WTC11 (cell line): Measurements from ENCODE around the gene PSMA4. TPM values are rescaled to one million over a fixed set of nuclear protein-coding genes. Genes with fewer than 3 reads are reported as not detected.
"Not testable (repeated sequence)": the region's sequence is repeated elsewhere in the genome, so short reads cannot be mapped to it uniquely, and the experiment has no call there.

Experiments used
- ATAC-seq: fragments of 200-7000 bp; cut with Tn5 transposase; 2 replicates; pipeline ENCODE4 v1.10.0; 2021; ENCODE audit warnings: mild to moderate bottlenecking, moderate library complexity
- CTCF ChIA-PET: fragments of 300-600 bp; sonication (Branson Sonifier 250); formaldehyde crosslinking; loops from one replicate; lab custom pipeline; 2021; ENCODE audit warnings: antibody characterized with exemption; lab: Charles Lee
- POLR2A ChIA-PET: fragments of 350-600 bp; sonication (Branson Sonifier 250); formaldehyde crosslinking; loops from one replicate; lab custom pipeline; 2021; ENCODE audit warnings: antibody characterized with exemption; lab: Charles Lee
- DNase-seq: peaks from one replicate; pipeline ENCODE4 v3.0.0; 2021; ENCODE audit warnings: low spot score
- H3K27ac Mint-ChIP-seq: 2 replicates; pipeline ENCODE4 v1.8.0; 2021; ENCODE audit warnings: mixed read lengths
- H3K27me3 Mint-ChIP-seq: 2 replicates; pipeline ENCODE4 v1.8.0; 2021; ENCODE audit warnings: low read depth, mild to moderate bottlenecking, moderate library complexity, mixed read lengths
- H3K36me3 Mint-ChIP-seq: 2 replicates; pipeline ENCODE4 v1.8.0; 2021; ENCODE audit warnings: mixed read lengths
- H3K4me1 Mint-ChIP-seq: 2 replicates; pipeline ENCODE4 v1.8.0; 2022; ENCODE audit warnings: mixed read lengths
- H3K4me3 Mint-ChIP-seq: 2 replicates; pipeline ENCODE4 v1.8.0; 2021; ENCODE audit warnings: mild to moderate bottlenecking, moderate library complexity, mixed read lengths
- H3K9me3 Mint-ChIP-seq: 2 replicates; pipeline ENCODE4 v1.8.0; 2021; ENCODE audit warnings: mixed read lengths
- ATF1 ChIP-seq: sonication (generic); formaldehyde crosslinking; IDR thresholded peaks from 2 replicates; pipeline ENCODE4 v1.8.1; 2023; ENCODE audit warnings: mild to moderate bottlenecking, moderate library complexity, missing genetic modification reagents
- ATF2 ChIP-seq: sonication (generic); formaldehyde crosslinking; IDR thresholded peaks from 2 replicates; pipeline ENCODE4 v1.8.1; 2022; ENCODE audit warnings: low read depth, missing genetic modification reagents, borderline replicate concordance
- CREB1 ChIP-seq: sonication (generic); formaldehyde crosslinking; IDR thresholded peaks from 2 replicates; pipeline ENCODE4 v1.8.0; 2023; ENCODE audit warnings: mild to moderate bottlenecking, missing genetic modification reagents
- E2F5 ChIP-seq: sonication (generic); formaldehyde crosslinking; IDR thresholded peaks from 2 replicates; pipeline ENCODE4 v1.8.1; 2022; ENCODE audit warnings: mild to moderate bottlenecking, moderate library complexity, missing genetic modification reagents
- ELF4 ChIP-seq: sonication (generic); formaldehyde crosslinking; IDR thresholded peaks from 2 replicates; pipeline ENCODE4 v1.8.1; 2022; ENCODE audit warnings: low read depth, mild to moderate bottlenecking, moderate library complexity, missing genetic modification reagents
- MAX ChIP-seq: sonication (generic); formaldehyde crosslinking; IDR thresholded peaks from 2 replicates; pipeline ENCODE4 v1.8.0; 2022; ENCODE audit warnings: mild to moderate bottlenecking, missing genetic modification reagents
- MXD4 ChIP-seq: fragments of 250-450 bp; sonication (Bioruptor Pico); IDR thresholded peaks from 2 replicates; pipeline ENCODE4 v1.8.0; 2021; ENCODE audit warnings: mild to moderate bottlenecking, moderate library complexity, borderline replicate concordance
- ZBTB21 ChIP-seq: sonication (generic); formaldehyde crosslinking; IDR thresholded peaks from 2 replicates; pipeline ENCODE4 v1.8.1; 2023; ENCODE audit warnings: mild to moderate bottlenecking, missing genetic modification reagents, borderline replicate concordance
- ZNF121 ChIP-seq: sonication (generic); formaldehyde crosslinking; IDR thresholded peaks from 2 replicates; pipeline ENCODE4 v1.8.0; 2023; ENCODE audit warnings: missing genetic modification reagents
- ZNF416 ChIP-seq: fragments of 250-450 bp; sonication (Bioruptor Pico); IDR thresholded peaks from 2 replicates; pipeline ENCODE4 v1.9.0; 2021; ENCODE audit warnings: mild to moderate bottlenecking, inconsistent platforms
- total RNA-seq: library from RNA; stranded (reverse); gene quantifications from 3 replicates; pipeline ENCODE4 v1.2.3, GENCODE V29; 2021
- TF ChIP-seq, protein P1 (sequence below): sonication (generic); formaldehyde crosslinking; conservative IDR thresholded peaks from 2 replicates; pipeline ENCODE4 v1.8.1; 2022; ENCODE audit warnings: mild to moderate bottlenecking, missing genetic modification reagents
- TF ChIP-seq, protein P2 (sequence below): sonication (generic); formaldehyde crosslinking; IDR thresholded peaks from 2 replicates; pipeline ENCODE4 v1.8.1; 2023; ENCODE audit warnings: mild to moderate bottlenecking, moderate library complexity, missing genetic modification reagents
- TF ChIP-seq, protein P3 (sequence below): sonication (generic); formaldehyde crosslinking; IDR thresholded peaks from 2 replicates; pipeline ENCODE4 v1.8.0; 2023; ENCODE audit warnings: missing genetic modification reagents

The PSMA4 gene
- total RNA-seq, 1 experiment from 2014 or later = 281 TPM

DNA sequence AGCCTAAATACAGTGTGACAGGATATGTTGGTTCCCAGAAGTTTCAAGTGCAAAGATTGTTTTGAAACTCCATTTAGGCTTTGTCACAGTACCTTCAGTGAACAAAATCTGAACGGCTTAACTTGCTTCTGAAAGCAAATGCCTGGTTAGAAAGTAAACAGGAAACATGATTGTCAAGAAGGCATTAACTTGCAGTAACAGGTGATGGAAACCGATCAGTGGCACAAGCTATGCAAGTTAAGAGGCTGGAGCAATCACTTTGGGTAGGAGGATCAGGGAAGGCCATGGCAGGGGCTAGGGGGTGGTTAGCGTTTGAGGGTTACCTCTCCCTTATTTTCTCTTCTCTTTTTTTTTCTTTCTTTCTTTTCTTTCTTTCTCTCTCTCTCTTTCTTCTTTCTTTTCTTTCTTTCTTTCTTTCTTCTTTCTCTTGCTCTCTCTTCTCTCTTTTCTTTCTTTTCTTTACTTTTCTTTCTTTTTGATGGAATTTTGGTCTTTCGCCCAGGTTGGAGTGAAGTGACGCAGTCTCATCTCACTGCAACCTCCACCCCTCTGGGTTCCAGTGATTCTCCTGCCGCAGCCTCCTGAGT, 30.4 kb upstream of the PSMA4 start:
- peaks cover 30% of the 10 kb centered on the region for H3K27me3 Mint-ChIP-seq
- DNase-seq = no peak
- H3K9me3 Mint-ChIP-seq = peaks cover 14% of the 10 kb centered on the region
- CTCF ChIA-PET = no interaction called here
- no peak for ATAC-seq
- H3K4me3 Mint-ChIP-seq = no peak overlapping the region
- H3K4me1 Mint-ChIP-seq = peaks cover 7% of the 10 kb centered on the region
- no peak overlapping the region for H3K27ac Mint-ChIP-seq
- H3K36me3 Mint-ChIP-seq = no peaks in the 10 kb centered on the region
- TF ChIP-seq, protein P1, sequence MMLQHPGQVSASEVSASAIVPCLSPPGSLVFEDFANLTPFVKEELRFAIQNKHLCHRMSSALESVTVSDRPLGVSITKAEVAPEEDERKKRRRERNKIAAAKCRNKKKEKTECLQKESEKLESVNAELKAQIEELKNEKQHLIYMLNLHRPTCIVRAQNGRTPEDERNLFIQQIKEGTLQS (CRISPR knock-in tag) = no peak
- no peak for TF ChIP-seq ATF2
- POLR2A ChIA-PET = no interaction called here

- H3K27ac Mint-ChIP-seq, POLR2A ChIA-PET, H3K4me3 Mint-ChIP-seq, CTCF ChIA-PET, DNase-seq, H3K4me1 Mint-ChIP-seq, ATAC-seq, H3K27me3 Mint-ChIP-seq: not testable (repeated sequence)
- H3K36me3 Mint-ChIP-seq = peaks cover 21% of the 10 kb centered on the region
- peaks cover 33% of the 10 kb centered on the region for H3K9me3 Mint-ChIP-seq
Measured at GRCh38 chr15:78520035-78520434, 20.2 kb upstream of the PSMA4 start.

DNA sequence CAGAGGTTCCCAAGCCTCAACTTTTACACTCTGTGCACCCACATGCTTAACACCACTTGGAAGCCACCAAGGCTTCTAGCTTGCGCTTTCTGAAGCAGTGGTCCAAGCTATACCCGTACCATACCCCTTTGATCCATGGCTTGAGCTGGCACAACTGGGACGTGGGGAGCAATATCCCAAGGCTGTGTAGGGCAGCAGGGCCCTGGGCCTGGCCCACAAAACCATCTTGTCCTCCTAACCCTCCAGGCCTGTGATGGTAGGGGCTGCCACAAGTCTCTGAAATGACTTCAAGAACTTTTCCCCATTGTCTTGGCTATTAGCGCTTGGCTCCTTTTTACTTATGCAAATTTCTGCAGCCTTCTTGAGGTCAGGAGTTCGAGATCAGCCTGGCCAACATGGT, 16.0 kb upstream of the PSMA4 start:
- CTCF ChIA-PET = no interaction called here
- H3K4me1 Mint-ChIP-seq = no peaks in the 10 kb centered on the region
- H3K27ac Mint-ChIP-seq = no peak overlapping the region
- H3K4me3 Mint-ChIP-seq = no peak overlapping the region
- TF ChIP-seq, protein P2, sequence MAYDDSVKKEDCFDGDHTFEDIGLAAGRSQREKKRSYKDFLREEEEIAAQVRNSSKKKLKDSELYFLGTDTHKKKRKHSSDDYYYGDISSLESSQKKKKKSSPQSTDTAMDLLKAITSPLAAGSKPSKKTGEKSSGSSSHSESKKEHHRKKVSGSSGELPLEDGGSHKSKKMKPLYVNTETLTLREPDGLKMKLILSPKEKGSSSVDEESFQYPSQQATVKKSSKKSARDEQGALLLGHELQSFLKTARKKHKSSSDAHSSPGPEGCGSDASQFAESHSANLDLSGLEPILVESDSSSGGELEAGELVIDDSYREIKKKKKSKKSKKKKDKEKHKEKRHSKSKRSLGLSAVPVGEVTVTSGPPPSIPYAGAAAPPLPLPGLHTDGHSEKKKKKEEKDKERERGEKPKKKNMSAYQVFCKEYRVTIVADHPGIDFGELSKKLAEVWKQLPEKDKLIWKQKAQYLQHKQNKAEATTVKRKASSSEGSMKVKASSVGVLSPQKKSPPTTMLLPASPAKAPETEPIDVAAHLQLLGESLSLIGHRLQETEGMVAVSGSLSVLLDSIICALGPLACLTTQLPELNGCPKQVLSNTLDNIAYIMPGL = no peak
- TF ChIP-seq ZBTB21 (CRISPR knock-in tag) = no peak
- H3K36me3 Mint-ChIP-seq = peaks cover 35% of the 10 kb centered on the region
- peaks cover 7% of the 10 kb centered on the region for H3K27me3 Mint-ChIP-seq
- H3K9me3 Mint-ChIP-seq = peaks cover 51% of the 10 kb centered on the region
- DNase-seq (no peak), ATAC-seq (no peak)
- POLR2A ChIA-PET = no interaction called here

GRCh38 chr15:78527325-78527724, 12.9 kb upstream of the PSMA4 start:
- Mint-ChIP-seq H3K27ac (no peak overlapping the region), H3K4me3 (no peak overlapping the region), H3K27me3 (peaks cover 7% of the 10 kb centered on the region), H3K9me3 (peaks cover 42% of the 10 kb centered on the region), H3K36me3 (peaks cover 30% of the 10 kb centered on the region), H3K4me1 (no peaks in the 10 kb centered on the region)
- TF ChIP-seq ZNF121 (CRISPR knock-in tag) (no peak), ATF1 (CRISPR knock-in tag) (no peak), ELF4 (CRISPR knock-in tag) (no peak), MAX (CRISPR knock-in tag) (no peak), ZNF416 (CRISPR knock-in tag) (no peak), CREB1 (CRISPR knock-in tag) (no peak), MXD4 (CRISPR knock-in tag) (no peak)
- TF ChIP-seq, protein P3, sequence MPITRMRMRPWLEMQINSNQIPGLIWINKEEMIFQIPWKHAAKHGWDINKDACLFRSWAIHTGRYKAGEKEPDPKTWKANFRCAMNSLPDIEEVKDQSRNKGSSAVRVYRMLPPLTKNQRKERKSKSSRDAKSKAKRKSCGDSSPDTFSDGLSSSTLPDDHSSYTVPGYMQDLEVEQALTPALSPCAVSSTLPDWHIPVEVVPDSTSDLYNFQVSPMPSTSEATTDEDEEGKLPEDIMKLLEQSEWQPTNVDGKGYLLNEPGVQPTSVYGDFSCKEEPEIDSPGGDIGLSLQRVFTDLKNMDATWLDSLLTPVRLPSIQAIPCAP (CRISPR knock-in tag) = no peak
- ATAC-seq = no peak
- no peak for DNase-seq
- ChIA-PET CTCF (no interaction called here), POLR2A (no interaction called here)

DNA sequence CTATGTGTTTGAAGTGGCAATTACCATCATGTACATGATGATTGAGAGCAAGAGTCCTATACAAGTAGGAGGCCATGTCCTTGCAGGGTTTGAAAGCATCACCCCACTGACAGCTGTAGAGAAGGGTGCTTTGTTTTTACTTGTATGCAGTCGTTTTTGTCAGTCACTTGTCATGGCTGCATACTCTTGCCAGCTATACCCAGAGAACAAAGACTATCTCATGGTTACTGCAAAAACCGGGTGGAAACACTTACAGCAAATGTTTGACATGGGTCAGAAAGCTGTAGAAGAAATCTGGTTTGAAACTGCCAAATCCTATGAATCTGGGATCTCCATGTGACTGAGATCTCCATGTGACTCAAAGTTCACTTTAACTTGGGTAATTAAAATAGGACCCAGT, 6.9 kb upstream of the PSMA4 start:
- no peak for DNase-seq
- H3K9me3 Mint-ChIP-seq = peaks cover 6% of the 10 kb centered on the region
- H3K36me3 Mint-ChIP-seq = peaks cover 7% of the 10 kb centered on the region; the same call in 1 of the 2 replicates
- H3K27ac Mint-ChIP-seq = no peak overlapping the region
- H3K27me3 Mint-ChIP-seq = peaks cover 4% of the 10 kb centered on the region
- TF ChIP-seq E2F5 (CRISPR knock-in tag) = no peak
- POLR2A ChIA-PET = no interaction called here
- H3K4me1 Mint-ChIP-seq = no peaks in the 10 kb centered on the region
- ATAC-seq = no peak
- CTCF ChIA-PET = no interaction called here
- no peak overlapping the region for H3K4me3 Mint-ChIP-seq
